Measurements from ENCODE around the gene CMTR2. TPM values are rescaled to one million over a fixed set of nuclear protein-coding genes. Genes with fewer than 3 reads are reported as not detected.

CMTR2 gene
- total RNA-seq, result 42.7 and 45.3 TPM in 2 replicates

GRCh38 chr16:71288890-71289731, at the start of gene CMTR2:
Gene CMTR2 (minus strand): TSS chr16:71289402. CDS start chr16:71285920, 3,482 bp downstream.

Other genes with a start within 250 kb of the CMTR2 start
- 4.2 and 5.6 TPM in 2 replicates for gene HYDIN, start 58.7 kb downstream of the CMTR2 start, total RNA-seq
- gene CALB2, start 69.3 kb upstream of the CMTR2 start, total RNA-seq, result 0.43 and 0.78 TPM in 2 replicates
- gene TLE7, start 152.7 kb upstream of the CMTR2 start, total RNA-seq, result not detected in 2 replicates
- gene ZNF23, start 172.8 kb upstream of the CMTR2 start, total RNA-seq, result 10.8 and 11.1 TPM in 2 replicates
- 4.9 and 6.4 TPM in 2 replicates for gene ZNF19, start 199.9 kb upstream of the CMTR2 start, total RNA-seq
- 0.22 and 0.26 TPM in 2 replicates for gene CHST4, start 237.0 kb upstream of the CMTR2 start, total RNA-seq

Data from articular chondrocyte of knee joint (primary cell).